GM19372 (cell line): Measurements from ENCODE around the gene TMEM95.
"Not testable (repeated sequence)": the region's sequence is repeated elsewhere in the genome, so short reads cannot be mapped to it uniquely, and the experiment has no call there.

ENCODE experiments used
- ATAC-seq: cut with Tn5 transposase; IDR thresholded peaks from one replicate; pipeline ENCODE4 v1.9.1; 2021; ENCODE audit warnings: mild to moderate bottlenecking, low read depth, moderate library complexity; ENCODE audit not compliant: unreplicated experiment

Gene TMEM95

GRCh38 chr17:7322520-7323194 lies 32.3 kb upstream of the TMEM95 start:
- no peak for ATAC-seq

- no peak for ATAC-seq
Measured at GRCh38 chr17:7323731-7324437, 31.1 kb upstream of the TMEM95 start.

GRCh38 chr17:7324438-7324779 lies 30.5 kb upstream of the TMEM95 start:
- no peak for ATAC-seq

GRCh38 chr17:7325031-7325528 lies 29.9 kb upstream of the TMEM95 start:
- ATAC-seq: no peak

- no peak for ATAC-seq
Measured at GRCh38 chr17:7326186-7326585, 28.8 kb upstream of the TMEM95 start.

GRCh38 chr17:7327056-7327455 lies 27.9 kb upstream of the TMEM95 start:
- ATAC-seq: no peak

GRCh38 chr17:7327501-7327900 lies 27.5 kb upstream of the TMEM95 start:
- ATAC-seq: no peak

- ATAC-seq: no peak
Measured at GRCh38 chr17:7328009-7328408, 26.9 kb upstream of the TMEM95 start.

GRCh38 chr17:7328840-7329373 lies 26.0 kb upstream of the TMEM95 start, which contains the start of gene NEURL4:
Gene NEURL4, minus strand, starts transcription at chr17:7329335. Its CDS starts 23 bp downstream, at chr17:7329312.
- peak; percentile 10 for ATAC-seq

GRCh38 chr17:7329374-7329996 lies 25.5 kb upstream of the TMEM95 start:
- ATAC-seq: peak; percentile 65

GRCh38 chr17:7329997-7330637 lies 24.8 kb upstream of the TMEM95 start:
- peak; percentile 36 for ATAC-seq

- ATAC-seq: no peak
Measured at GRCh38 chr17:7330638-7331015, 24.3 kb upstream of the TMEM95 start.

- no peak for ATAC-seq
Measured at GRCh38 chr17:7332111-7332510, 22.8 kb upstream of the TMEM95 start.

- ATAC-seq: not testable (repeated sequence)
Measured at GRCh38 chr17:7332600-7333069, 22.3 kb upstream of the TMEM95 start.

GRCh38 chr17:7334938-7335538 lies 19.9 kb upstream of the TMEM95 start:
- no peak for ATAC-seq

- ATAC-seq: not testable (repeated sequence)
Measured at GRCh38 chr17:7335765-7336164, 19.2 kb upstream of the TMEM95 start.

GRCh38 chr17:7336240-7337175 lies 18.4 kb upstream of the TMEM95 start, which contains the start of gene ACAP1:
Gene ACAP1, plus strand, starts transcription at chr17:7336529. Its CDS starts 206 bp downstream, at chr17:7336735.
- no peak for ATAC-seq

- not testable (repeated sequence) for ATAC-seq
Measured at GRCh38 chr17:7337600-7337999, 17.4 kb upstream of the TMEM95 start.

GRCh38 chr17:7340179-7340578 lies 14.8 kb upstream of the TMEM95 start:
- ATAC-seq: no peak
